Cortex of kidney (tissue), 1 donor: ENCODE results near the gene BAIAP2L1.
"Not testable (repeated sequence)": the region's sequence is repeated elsewhere in the genome, so short reads cannot be mapped to it uniquely, and the experiment has no call there.

Source experiments
- DNase-seq: peaks from one replicate; lab custom pipeline; 2025; lab: John Stamatoyannopoulos, UW

BAIAP2L1 gene

GRCh38 chr7:98399462-98399861, 1.4 kb downstream of the BAIAP2L1 start:
- DNase-seq, result no peak

DNA sequence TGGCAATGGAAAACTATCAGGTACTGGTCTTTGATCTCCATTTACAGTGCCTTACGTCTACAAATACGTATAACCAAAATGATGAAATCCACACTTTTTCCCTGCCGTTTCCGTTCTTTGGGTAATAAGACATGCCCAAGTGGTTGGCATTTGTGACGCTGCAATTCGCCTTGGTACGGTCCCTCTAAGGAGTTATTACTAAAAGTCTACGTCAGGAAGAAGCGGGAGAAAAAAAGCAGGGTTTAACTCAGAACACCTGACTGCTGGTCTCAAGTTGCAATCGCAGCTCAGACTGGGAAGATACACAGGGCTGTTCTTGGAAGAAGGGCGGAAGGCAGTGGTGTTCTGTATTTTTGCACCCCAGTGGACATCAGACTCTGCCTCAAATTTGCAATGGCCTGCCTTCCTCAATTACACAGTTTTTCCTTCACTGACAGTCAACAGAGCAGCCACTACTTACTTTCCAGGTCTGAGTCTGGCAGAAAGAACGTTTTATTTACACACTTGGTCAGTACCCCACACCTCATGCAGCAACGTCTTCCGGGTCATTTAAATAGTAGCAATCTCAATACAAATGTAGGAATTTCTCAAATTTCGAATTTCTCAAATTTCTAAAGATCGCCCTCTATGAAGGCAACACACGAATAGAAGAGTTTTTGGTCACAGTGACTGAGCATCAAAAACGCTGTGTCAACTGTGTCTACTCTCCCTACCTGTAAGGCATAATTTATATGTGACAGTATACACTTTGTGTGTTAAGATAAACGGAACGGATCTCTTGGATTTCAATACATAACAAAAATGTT, 2.1 kb downstream of the BAIAP2L1 start:
- DNase-seq, result no peak

DNA sequence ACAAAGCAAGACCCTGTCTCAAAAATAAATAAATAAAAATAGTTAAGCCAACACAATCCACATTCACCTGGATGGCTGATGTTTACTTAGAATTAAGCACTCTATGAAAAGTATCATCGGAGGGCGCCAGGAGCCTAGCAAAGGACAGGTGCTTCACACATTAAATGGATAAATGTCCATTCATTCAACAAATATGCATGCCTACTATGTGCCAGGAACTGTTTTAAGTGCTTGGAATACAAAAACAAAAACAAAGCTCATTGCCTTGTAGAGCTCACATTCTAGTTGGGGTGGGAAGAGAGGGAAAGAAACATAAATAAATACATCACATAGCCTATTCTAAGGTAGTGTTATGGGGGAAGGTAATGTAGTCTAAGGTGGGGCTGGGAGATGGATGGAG, 4.1 kb downstream of the BAIAP2L1 start:
- DNase-seq, result no peak

GRCh38 chr7:98395951-98396350, 4.9 kb downstream of the BAIAP2L1 start:
- no peak for DNase-seq

DNA sequence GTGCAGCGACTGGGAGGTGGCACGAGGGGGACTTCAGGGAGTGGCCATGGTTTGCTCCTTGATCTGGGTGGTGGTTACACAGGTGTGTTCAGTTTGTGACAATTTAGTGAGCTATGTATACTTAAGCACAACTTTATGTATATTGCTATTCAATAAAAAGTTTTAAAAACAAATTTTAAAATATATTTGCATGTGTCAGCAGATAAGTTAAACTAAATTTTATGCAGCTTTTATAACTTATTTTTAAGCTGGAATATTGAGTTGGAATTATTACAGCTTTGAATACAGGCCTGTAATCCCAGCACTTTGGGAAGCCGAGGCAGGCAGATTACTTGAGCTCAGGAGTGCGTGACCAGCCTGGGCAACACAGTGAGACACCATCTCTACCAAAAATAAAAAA, 5.4 kb downstream of the BAIAP2L1 start:
- DNase-seq, result no peak

DNA sequence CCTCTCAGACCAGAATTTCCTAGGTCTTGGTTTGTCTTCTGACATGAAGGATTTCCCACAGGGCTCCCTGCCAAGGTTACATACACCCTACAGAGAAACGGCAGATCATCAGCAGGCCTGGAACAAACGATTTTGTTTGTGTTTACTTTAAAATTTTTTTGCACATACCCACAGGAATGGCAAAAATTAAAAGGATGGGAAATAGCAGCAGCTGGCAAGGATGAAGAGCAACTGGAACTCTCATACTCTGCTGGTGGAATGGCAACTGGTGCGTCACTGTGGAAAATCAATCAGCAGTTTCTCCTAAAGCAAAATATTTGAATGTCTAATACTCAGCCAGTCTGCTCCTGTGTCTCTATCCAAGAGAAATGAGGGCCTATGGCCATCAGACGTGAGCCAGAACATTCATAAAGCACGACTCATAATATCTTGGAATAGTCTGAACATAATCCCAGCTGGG, 6.5 kb downstream of the BAIAP2L1 start:
- no peak for DNase-seq

DNA sequence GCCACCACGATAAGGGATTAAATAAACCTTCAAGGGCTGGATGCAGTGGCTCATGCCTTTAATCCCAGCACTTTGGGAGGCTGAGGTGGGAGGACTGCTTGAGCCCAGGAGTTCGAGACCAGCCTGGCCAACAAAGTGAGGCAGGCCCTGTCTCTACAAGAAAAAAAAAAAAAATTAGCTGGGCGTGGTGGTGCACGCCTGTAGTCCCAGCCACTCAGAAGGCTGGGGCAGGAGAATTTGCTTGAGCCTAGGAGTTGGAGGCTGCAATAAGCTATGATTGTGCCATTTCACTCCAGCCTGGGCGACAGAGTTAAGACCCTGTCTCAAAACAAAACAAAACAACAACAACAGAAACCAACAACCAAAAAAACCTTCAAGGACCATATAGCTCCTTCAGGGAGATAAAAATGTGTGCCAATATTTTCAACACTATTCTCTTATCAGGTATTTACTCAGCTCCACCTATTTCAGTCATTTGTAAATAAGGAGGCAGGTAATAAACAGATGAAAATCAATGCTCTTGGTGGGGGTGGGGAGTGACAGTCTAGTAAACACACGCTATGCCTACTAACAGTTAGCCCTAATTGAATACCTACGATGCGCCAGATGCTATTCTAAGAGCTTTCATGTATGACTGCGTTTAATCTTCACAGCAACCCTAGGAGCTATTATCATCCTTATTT, 13.2 kb downstream of the BAIAP2L1 start:
- DNase-seq, result no peak

DNA sequence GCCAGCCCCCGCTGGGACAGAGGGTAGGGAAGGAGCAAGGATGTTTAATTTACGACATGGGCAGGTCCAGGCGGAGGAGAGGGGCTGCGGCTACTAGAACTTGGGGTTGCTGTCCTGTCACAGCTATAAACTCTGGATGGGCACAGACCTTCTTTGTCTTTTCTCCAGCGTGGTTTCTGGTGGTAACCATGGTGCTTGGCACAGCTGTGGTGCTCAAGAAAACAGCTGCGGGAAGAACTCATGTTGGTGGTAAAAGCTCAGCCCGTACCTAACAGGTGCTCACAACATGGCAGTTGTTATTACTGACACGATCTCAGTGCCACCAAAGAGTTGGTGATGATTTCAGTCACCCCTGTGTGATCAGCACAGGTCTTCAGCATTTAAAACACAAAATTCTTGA, 13.8 kb downstream of the BAIAP2L1 start:
- no peak for DNase-seq

GRCh38 chr7:98385532-98385931, 15.4 kb downstream of the BAIAP2L1 start:
- DNase-seq, result not testable (repeated sequence)

- no peak for DNase-seq
Observed at GRCh38 chr7:98378210-98378819, 22.6 kb downstream of the BAIAP2L1 start.

GRCh38 chr7:98376711-98377110, 24.2 kb downstream of the BAIAP2L1 start:
- DNase-seq, result no peak

GRCh38 chr7:98375664-98376063, 25.2 kb downstream of the BAIAP2L1 start:
- DNase-seq, result no peak

DNA sequence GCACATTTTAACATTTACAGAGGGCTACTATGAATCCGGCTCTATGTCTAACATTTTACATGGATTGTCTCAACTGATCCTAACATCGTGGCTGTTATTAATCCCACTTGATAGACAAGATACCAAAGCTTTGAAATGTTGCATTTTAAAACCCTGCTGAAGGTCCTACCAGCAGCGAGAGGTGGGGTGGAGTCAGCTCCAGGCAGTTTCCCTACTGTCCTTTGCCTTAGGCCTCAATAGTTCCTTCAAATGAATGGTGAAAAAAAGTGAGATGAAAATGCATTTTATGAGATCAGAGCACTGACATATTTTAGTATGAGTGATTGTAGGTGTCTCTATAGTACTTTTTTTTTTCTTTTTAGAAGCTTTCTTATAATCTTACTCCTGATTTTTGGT, 26.6 kb downstream of the BAIAP2L1 start:
- no peak for DNase-seq

DNA sequence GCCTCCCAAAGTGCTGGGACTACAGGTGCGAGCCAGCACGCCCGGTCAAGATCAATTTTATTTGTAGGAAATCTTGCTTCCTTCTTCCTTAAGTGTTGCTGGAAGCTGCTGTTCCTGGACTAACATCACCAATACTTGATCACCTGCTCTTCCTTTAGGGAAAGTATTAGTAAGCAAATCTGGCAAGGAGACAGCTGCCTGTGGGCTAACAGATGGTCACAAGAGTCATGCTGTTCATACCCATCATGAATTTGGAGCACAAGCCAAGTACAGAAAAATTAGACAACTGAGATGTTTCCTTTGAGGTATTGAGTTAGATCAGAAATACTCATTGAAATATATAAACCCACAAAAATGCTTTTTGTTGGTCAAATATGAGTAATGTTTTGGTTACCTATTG, 27.9 kb downstream of the BAIAP2L1 start:
- DNase-seq, result no peak

DNA sequence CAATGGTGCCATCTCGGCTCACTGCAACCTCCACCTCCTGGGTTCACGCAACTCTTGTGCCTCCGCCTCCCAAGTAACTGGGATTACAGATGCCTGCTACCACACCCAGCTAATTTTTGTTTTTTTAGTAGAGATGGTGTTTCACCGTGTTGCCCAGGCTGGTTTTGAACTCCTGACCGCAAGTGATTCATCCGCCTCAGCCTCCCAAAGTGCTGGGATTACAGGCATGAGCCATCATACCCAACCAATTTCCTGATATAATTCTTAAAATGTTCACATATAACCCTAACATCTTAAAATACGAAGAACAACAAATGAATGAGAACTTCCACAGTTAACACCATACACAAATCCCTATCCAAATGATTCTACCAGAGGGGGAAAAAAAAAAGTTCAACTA, 31.2 kb downstream of the BAIAP2L1 start:
- DNase-seq, result no peak

DNA sequence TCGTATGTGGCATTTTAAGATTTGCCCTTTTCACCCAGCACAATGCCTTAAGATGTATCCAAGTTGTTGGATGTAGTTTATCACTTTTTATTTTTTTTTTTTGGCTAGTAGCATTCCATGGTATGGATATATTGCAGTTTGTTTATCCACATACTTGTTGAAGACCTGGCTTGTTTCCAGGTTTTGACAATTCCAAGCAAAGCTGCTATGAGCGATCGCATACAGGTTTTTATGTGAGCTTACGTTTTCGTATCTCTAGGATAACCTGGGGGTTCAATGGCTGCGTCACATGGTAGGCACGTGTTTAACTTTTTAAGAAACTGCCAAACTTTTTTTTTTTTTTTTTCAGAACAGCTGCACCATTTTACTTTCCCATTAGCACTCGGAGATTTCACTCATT, 32.2 kb downstream of the BAIAP2L1 start:
- DNase-seq, result no peak

- no peak for DNase-seq
Observed at GRCh38 chr7:98366562-98366938, 34.3 kb downstream of the BAIAP2L1 start.

GRCh38 chr7:98365863-98366561, 34.9 kb downstream of the BAIAP2L1 start:
- DNase-seq, result no peak

GRCh38 chr7:98364220-98364619, 36.7 kb downstream of the BAIAP2L1 start:
- DNase-seq, result no peak

GRCh38 chr7:98362517-98362916, 38.4 kb downstream of the BAIAP2L1 start:
- DNase-seq, result no peak

DNA sequence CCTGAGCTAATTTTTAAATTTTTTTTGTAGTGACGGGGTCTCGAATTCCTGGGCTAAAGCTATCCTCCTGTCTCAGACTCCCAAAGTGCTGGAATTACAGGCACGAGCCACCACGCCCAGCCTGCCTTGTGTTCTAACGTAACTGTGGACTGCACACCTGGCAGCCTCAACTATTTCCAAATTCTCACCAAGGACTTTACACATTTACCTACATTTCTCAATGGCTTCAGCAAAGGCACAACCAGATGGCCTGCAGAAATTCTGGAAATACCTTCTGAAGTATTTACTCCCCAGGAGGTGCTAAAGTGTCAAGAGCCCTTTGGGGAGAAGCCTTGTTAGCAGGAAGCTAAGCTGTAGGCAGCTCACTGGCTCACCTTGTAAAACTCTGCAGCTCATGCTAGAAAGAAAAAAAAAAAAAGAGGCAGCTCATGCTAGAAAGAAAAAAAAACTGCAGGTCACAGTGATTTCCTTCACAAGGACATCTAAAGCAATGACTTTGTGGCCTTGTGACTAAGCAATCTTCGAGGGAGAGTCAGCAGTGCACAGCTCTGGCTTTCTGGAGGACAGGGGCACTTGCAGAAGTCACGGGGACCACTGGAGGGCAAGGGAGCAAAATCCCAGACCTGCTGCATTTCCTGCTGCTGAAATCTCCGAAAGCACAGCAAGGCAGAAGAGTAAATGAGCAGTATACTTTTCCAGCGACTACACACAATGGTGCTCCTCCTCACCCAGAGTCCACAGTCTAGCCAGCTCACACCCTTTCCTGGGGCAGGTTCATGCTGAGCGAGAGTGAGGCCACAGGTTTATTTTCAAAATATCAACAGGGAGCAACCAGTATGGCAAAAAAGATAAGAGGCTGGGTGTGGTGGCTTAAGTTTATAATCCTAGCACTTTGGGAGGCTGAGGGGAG, 40.4 kb downstream of the BAIAP2L1 start:
- no peak for DNase-seq
